Stimulated activated CD8-positive, alpha-beta memory T cell treated with anti-CD3 and anti-CD28 coated beads, Interleukin-15, amount 100 ng/mL, for 4 hours (primary cell): ENCODE results near the gene PDE5A.
A peak's percentile ranks its signal among the peaks of the same experiment; 100 is the strongest.
"Not testable (repeated sequence)": the region's sequence is repeated elsewhere in the genome, so short reads cannot be mapped to it uniquely, and the experiment has no call there.

Source experiments
- DNase-seq, 2 donors: peaks; one replicate each; pipeline ENCODE4 v3.0.0-alpha.2; 2020; ENCODE audit warnings: low read depth in 2 of 2

The PDE5A gene

GRCh38 chr4:119628281-119629141 is at the start of gene PDE5A:
TSS of gene PDE5A (minus strand) at chr4:119628804. CDS start at chr4:119628671, 133 bp downstream.
- peak; percentile 34 to 54 for DNase-seq

DNA sequence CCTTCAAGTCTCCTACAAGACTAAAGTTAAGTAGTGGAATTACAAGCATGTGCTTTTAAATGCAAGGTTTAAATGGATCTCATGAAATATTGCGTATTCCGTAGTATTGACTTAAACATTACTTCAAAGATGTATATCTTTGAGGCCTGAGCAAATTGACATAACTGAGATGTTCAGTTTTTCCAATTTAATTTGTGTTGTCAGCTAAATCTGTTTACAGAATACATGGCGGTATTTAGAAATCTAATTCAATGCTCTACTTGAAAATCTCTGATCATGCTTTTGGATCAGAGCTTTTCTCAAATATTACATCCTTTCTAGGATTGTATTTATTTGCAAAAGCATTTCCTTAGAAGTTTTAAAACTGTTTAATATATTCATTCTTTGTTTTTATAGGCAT is 47.5 kb upstream of the PDE5A start:
- no peak for DNase-seq

GRCh38 chr4:119675391-119675790 is 46.8 kb upstream of the PDE5A start:
- no peak for DNase-seq

- no peak for DNase-seq
Measured at GRCh38 chr4:119672938-119673337, 44.3 kb upstream of the PDE5A start.

- no peak for DNase-seq
Measured at GRCh38 chr4:119672086-119672485, 43.5 kb upstream of the PDE5A start.

DNA sequence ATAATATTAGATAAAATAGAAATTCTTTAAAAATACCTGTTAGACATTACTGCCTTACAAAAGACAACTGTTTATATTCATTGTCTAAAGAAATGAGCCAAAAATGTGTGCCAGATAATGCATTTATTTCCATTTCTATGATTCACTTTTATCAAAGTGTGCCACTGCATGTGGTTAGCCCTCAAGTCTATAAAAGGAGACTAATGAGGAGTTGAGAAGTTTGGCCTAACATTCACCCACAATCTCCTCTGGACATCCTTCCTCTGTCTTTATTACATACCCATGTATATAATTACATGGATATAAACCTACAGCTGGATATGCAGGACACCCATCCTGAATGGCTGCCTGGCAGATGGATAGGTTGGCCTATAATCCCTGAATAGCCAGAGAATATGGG is 42.6 kb upstream of the PDE5A start:
- no peak for DNase-seq

GRCh38 chr4:119667802-119668201 is 39.2 kb upstream of the PDE5A start:
- DNase-seq = no peak

DNA sequence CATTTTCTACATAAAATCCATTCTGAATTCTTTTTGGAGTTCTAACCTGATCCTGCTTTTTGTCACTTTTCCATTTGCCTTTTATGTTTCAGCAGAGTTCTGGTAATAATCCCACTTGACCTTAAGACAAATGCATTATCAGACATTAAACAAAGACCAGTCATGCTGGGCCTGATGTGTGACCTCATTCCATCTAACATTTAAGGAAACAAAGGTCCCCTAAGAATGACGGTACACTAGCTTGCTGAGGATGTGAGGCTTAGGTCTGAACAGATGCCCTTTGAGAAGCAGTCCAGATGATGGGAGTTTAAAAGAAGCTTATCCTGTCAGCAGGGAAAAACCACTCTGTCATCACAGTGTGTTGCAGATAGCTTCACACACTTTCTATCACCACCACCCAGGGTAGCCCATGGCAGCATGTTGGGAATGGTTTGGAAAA is 38.1 kb upstream of the PDE5A start:
- no peak for DNase-seq

- no peak for DNase-seq
Measured at GRCh38 chr4:119665752-119666151, 37.1 kb upstream of the PDE5A start.

DNA sequence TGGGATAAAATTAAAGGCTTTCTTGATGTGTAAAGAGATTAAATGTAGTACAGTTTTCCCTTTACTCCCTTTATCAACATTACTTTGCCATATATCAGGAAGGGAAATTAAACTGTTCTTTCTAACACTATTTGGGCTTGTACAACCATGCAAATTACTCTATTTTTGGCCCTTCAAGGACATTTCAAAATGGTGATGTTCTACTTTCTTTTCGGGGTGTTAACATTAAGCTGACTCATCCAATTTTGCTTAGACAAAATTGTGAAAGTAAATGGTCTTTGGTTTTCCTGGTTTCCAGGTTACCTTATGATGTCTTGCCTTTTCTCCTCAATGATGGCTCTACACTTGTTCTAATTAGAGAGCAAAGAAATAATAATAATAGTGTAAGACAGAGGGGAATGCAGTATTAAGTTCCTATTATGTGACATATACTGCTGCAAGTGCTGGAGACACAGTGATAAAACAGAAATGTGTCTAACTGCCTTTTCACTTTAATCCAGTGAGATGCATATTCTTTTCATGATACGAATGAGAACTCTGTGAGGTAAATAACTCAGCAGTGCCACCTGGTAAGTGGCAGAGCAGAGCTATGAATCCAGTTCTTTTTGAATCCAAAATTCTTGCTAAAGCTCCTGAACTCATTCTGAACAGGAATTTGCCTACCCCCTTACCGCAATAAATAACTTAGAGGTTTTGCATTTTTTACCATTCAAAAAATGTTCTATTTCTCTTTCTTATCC is 35.7 kb upstream of the PDE5A start:
- no peak for DNase-seq

DNA sequence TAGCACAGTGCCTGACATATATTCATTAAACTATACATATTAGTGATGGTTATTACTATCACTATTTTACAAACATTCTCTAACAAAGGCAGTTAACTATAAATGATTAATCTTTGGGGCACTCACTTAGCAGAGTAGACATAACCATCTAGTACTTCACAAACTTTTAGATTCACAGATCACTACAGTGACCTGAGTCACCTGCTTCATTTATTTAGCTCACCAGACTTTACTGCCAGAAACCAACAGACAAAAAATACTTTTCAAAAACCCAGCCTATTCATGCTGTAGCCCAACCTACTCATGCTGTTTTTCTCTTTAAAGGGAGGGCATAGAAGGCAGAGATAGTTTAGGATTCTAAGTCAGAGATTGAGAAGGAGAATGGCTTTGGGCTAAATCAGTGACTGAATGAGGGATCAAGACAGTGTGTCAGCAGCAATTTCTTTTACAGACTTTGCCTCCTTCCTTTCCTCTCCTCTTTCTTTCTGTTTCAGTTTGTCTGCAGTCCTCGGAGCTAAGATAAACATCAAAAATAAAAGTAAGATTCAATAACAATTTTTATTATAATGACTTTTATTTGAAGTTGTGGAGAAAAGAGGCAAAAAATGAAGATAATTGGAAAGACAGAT is 34.7 kb upstream of the PDE5A start:
- no peak for DNase-seq

DNA sequence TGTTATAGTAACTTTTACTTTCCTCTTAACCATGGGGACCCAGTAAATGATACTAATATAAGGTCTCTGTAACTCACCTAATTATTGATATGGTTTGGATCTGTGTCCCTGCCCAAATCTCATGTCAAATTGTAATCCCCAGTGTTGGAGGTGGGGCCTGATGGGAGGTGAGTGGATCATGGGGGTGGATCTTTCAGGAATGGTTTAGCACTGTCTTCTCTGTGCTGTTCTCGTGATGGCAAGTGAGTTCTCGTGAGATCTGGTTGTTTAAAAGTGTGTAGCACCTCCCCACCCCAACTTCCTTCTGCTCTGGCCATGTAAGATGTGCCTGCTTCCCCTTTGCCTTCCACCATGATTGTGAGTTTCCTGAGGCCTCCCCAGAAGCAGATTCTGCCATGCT is 34.0 kb upstream of the PDE5A start:
- not testable (repeated sequence) for DNase-seq

DNA sequence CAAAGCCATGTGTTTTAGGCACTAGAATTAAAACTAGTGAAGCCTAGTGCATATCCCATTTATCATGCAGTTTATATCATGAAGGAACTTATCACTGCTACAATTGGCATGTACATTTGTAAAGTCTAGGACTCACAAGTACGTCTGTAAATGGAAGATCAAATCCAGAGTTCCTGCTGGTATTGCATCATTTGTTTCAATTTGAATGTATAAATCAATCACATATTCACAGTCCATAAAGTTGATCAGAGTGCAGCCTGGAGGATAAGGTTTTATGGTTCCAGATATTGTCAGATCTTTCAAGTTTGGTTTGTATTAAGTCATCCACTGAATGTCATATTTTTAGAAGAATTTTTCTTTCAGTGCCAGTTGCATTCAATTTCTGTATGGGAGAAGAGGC is 32.6 kb upstream of the PDE5A start:
- no peak for DNase-seq

- no peak for DNase-seq
Measured at GRCh38 chr4:119659576-119659975, 31.0 kb upstream of the PDE5A start.

DNA sequence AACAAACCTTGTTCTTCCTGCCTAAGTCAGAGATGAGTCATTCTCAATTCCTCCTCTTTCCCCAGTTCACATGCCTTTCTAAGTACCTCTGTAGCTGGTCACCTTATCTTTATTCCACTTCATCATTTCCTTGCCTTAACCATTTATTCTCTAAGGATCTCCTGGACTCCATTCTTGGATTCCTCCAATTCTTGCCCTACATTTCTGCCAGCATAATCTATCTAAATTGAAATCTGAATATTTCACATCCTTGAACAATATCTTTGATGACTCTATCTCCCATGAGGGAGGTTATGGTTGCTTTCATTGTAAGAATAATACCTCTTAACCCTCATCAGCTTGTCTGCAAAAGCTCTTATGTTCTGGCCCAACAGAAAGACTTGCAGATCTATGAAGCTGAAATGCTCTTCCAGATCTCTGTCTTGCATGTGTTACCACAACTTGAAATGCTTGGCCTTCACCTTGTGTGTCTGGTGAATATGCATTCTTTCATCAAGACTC is 28.6 kb upstream of the PDE5A start:
- no peak for DNase-seq

- DNase-seq = no peak
Measured at GRCh38 chr4:119656342-119656741, 27.7 kb upstream of the PDE5A start.

DNA sequence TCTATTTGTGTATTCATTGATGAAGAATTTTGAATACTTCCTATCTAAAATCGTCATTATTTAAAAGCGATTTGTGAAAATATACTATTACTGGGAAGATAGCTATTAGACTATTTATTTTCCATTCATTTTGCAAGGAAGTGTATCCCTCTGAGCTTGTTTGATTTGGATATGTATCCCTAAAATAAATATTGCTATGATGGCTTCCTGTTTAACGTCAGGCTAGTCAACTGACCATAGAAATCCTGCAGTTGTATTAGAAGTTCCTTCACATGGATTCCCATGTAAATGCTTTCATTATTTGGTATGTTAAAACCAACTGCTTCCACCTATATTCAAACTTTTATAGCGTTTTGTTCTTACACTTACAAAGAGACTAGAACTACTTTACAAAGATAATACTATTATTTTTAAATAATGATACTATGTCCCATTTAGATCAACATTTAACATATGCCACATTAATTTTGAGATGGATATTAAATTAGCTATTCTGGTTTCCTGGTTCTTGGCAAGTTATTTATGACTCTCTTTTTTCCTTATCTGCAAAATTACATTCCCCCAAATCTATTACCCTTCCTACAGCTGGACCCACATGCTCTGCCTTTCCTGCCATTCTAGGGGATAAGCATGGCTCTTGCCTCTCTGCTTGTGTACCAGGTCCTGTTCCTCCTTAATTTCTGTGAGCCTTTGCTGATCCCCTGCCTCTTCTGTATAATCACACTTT is 26.7 kb upstream of the PDE5A start:
- DNase-seq = no peak

- DNase-seq = no peak
Measured at GRCh38 chr4:119653990-119654389, 25.4 kb upstream of the PDE5A start.

GRCh38 chr4:119652998-119653397 is 24.4 kb upstream of the PDE5A start:
- DNase-seq = no peak

DNA sequence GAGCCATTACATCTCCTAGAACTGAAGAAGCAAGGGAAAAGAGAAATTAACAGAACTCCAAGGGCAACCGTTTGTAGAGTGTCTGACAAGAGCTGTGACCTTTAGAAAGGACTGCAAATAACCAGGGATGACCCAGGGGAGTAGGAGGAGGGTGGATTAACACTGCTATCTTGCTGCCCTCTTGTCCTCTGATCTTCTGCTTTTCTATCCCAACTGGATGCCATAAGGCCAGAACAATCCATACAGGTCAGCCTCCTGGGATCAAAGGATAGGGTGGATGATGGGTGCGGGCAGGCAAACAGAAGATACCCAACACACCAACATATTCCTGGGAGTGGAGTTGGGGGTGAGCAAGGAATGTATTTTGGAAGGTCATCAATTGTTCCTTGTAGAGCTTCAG is 19.8 kb upstream of the PDE5A start:
- no peak for DNase-seq

GRCh38 chr4:119647558-119647957 is 19.0 kb upstream of the PDE5A start:
- DNase-seq = no peak
